GM12878 (cell line): ENCODE results near the gene LSAMP. TPM values are rescaled to one million over a fixed set of nuclear protein-coding genes. Genes with fewer than 3 reads are reported as not detected.

Experiments used
- ATAC-seq: fragments of 200-7000 bp; cut with Tn5 transposase; 3 replicates; pipeline ENCODE4 v1.9.1; 2020; ENCODE audit warnings: mild to moderate bottlenecking, moderate library complexity
- BruUV-seq: library from RNA; stranded (reverse); fragments of 400-500 nt; replicated peaks from 2 replicates; lab custom pipeline; 2021; lab: Mats Ljungman, UMichigan
- CTCF ChIA-PET: fragments of 300-600 bp; sonication (Branson Sonifier 250); formaldehyde crosslinking; extraction: SDS; loops from one replicate; lab custom pipeline; 2021; ENCODE audit warnings: inconsistent platforms; lab: Yijun Ruan, JAX
- POLR2A ChIA-PET: fragments of 350-600 bp; formaldehyde crosslinking; extraction: SDS; loops from one replicate; lab custom pipeline; 2021; ENCODE audit warnings: inconsistent platforms; lab: Charles Lee
- RAD21 ChIA-PET: fragments of 300-600 bp; sonication (Branson Sonifier 250); formaldehyde crosslinking; loops from one replicate; lab custom pipeline; 2023; ENCODE audit warnings: antibody characterized with exemption; ENCODE audit not compliant: unreplicated experiment; lab: Charles Lee
- SMC1A ChIA-PET: fragments of 300-600 bp; sonication (Branson Sonifier 250); formaldehyde crosslinking; loops from one replicate; lab custom pipeline; 2023; ENCODE audit not compliant: unreplicated experiment, uncharacterized antibody; lab: Charles Lee
- DNase-seq: peaks from one replicate; pipeline ENCODE4 v3.0.0-alpha.2; 2011; ENCODE audit warnings: low read depth, low spot score
- FAIRE-seq: peaks from 3 replicates; lab custom pipeline; 2011; peaks lifted over from hg19 to GRCh38; lab: Jason Lieb, UNC
- H2AFZ ChIP-seq: 2 replicates; pipeline ENCODE4 v1.6.0; 2011; ENCODE audit warnings: low read depth, low read length, control low read depth; ENCODE audit not compliant: control insufficient read depth
- H3K27ac ChIP-seq: 2 replicates; pipeline ENCODE4 v1.5.1; 2011; ENCODE audit warnings: control low read depth; ENCODE audit not compliant: control insufficient read depth, insufficient read depth
- H3K27me3 ChIP-seq, 2 experiments: replicated peaks in 1 of 2; 2 replicates each; pipeline versions ENCODE4 v1.6.0 to v1.6.1; 2011; ENCODE audit warnings: low read length in 1 of 2; ENCODE audit not compliant: control insufficient read depth in 2 of 2, insufficient read depth in 2 of 2
- H3K36me3 ChIP-seq, 2 experiments: 2 replicates each; pipeline ENCODE4 v1.5.1; 2011; ENCODE audit warnings: low read length in 1 of 2; ENCODE audit not compliant: control insufficient read depth in 2 of 2, insufficient read depth in 2 of 2
- H3K4me1 ChIP-seq: 2 replicates; pipeline ENCODE4 v1.6.1; 2011; ENCODE audit warnings: mild to moderate bottlenecking, low read length, moderate library complexity, mixed read lengths; ENCODE audit not compliant: control insufficient read depth, insufficient read depth
- H3K4me2 ChIP-seq: 2 replicates; pipeline ENCODE4 v1.6.0; 2011; ENCODE audit warnings: control low read depth; ENCODE audit not compliant: control insufficient read depth, insufficient read depth
- H3K4me3 ChIP-seq: fragments of 200-600 bp; sonication (generic); 2 replicates; pipeline ENCODE4 v1.5.1; 2016
- H3K79me2 ChIP-seq: 2 replicates; pipeline ENCODE4 v1.6.0; 2011; ENCODE audit warnings: low read length; ENCODE audit not compliant: control insufficient read depth, insufficient read depth
- H3K9ac ChIP-seq: 2 replicates; pipeline ENCODE4 v1.8.0; 2011; ENCODE audit warnings: low read length, control low read depth, mixed read lengths; ENCODE audit not compliant: control insufficient read depth, insufficient read depth
- H3K9me3 ChIP-seq: replicated peaks from 3 replicates; pipeline ENCODE4 v1.5.1; 2011; ENCODE audit warnings: mild to moderate bottlenecking, low read length; ENCODE audit not compliant: control insufficient read depth, insufficient read depth
- H4K20me1 ChIP-seq: 2 replicates; pipeline ENCODE4 v1.6.0; 2011; ENCODE audit not compliant: control insufficient read depth, insufficient read depth
- CEBPZ ChIP-seq: fragments of 150-350 bp; IDR thresholded peaks from 2 replicates; pipeline ENCODE4 v1.6.1; 2016; ENCODE audit warnings: low read depth, low read length
- CHD2 ChIP-seq: IDR thresholded peaks from 2 replicates; pipeline ENCODE4 v1.6.1; 2011; ENCODE audit warnings: low read depth, low read length, improper control_type of control experiment, borderline replicate concordance
- CREB1 ChIP-seq: IDR thresholded peaks from 2 replicates; pipeline ENCODE4 v1.6.1; 2012; ENCODE audit warnings: low read depth, mild to moderate bottlenecking, inconsistent platforms
- E2F8 ChIP-seq: fragments of 450-650 bp; IDR thresholded peaks from 2 replicates; pipeline ENCODE4 v1.6.1; 2018; ENCODE audit warnings: mild to moderate bottlenecking, low read depth, moderate library complexity; ENCODE audit not compliant: partially characterized antibody
- IRF5 ChIP-seq: fragments of 450-650 bp; IDR thresholded peaks from 2 replicates; pipeline ENCODE4 v1.6.1; 2017; ENCODE audit warnings: borderline replicate concordance
- MLLT1 ChIP-seq: fragments of 450-650 bp; IDR thresholded peaks from 2 replicates; pipeline ENCODE4 v1.6.1; 2016; ENCODE audit warnings: mild to moderate bottlenecking
- MYB ChIP-seq: fragments of 150-350 bp; IDR thresholded peaks from 2 replicates; pipeline ENCODE4 v1.6.1; 2014; ENCODE audit warnings: mild to moderate bottlenecking, low read depth, low read length, borderline replicate concordance
- PAX5 ChIP-seq: IDR thresholded peaks from 2 replicates; pipeline ENCODE4 v1.6.1; 2011; ENCODE audit warnings: low read depth, low read length, borderline replicate concordance
- POLR2AphosphoS2 ChIP-seq: IDR thresholded peaks from 2 replicates; pipeline ENCODE4 v1.6.1; 2011; ENCODE audit warnings: low read depth, mild to moderate bottlenecking, low read length, improper control_type of control experiment, moderate library complexity
- RAD21 ChIP-seq: IDR thresholded peaks from 2 replicates; pipeline ENCODE4 v1.6.1; 2011; ENCODE audit warnings: mild to moderate bottlenecking, low read depth, low read length, moderate library complexity; ENCODE audit not compliant: insufficient read depth
- SMC3 ChIP-seq: IDR thresholded peaks from 2 replicates; pipeline ENCODE4 v1.6.1; 2011; ENCODE audit warnings: low read length, improper control_type of control experiment, borderline replicate concordance
- SP1 ChIP-seq: IDR thresholded peaks from one replicate; pipeline ENCODE4 v1.6.1; 2011; ENCODE audit warnings: low read depth, low read length
- WGBS: methylation state at CpG from one replicate; pipeline ENCODE4 v1.1.6; 2016; ENCODE audit warnings: low lambda C conversion rate; ENCODE audit not compliant: insufficient replicate concordance, insufficient coverage; ENCODE audit errors: missing lambda C conversion rate; 5-methylcytosine and 5-hydroxymethylcytosine counted together
- in situ Hi-C: fragments of 300-500 bp; cut with MboI; formaldehyde crosslinking; loops from 9 replicates; pipeline ENCODE4 v1.14.3; 2018; ENCODE audit warnings: mixed read lengths
- intact Hi-C: fragments of 100-400 bp; cut with micrococcal nuclease; formaldehyde crosslinking; loops from one replicate; pipeline ENCODE4 v1.14.2; 2022; ENCODE audit not compliant: unreplicated experiment
- polyA plus RNA-seq, 11 experiments: library from polyadenylated mRNA; depleted of rRNA in 4 of 11; unstranded in 6 of 11; stranded (reverse) in 5 of 11; fragments of >200 nt; fragmentation: Nextera tagmentation in 4 of 11; fragmentation: Illumina TruSeq in 1 of 11; extraction: Ambion mirVana in 4 of 11; extraction: Trizol in 1 of 11; gene quantifications; 1 replicate in 1 of 11; 2 replicates in 10 of 11; pipeline versions ENCODE4 v1.2.1 to v1.2.3, GENCODE V29; 2011 to 2016; ENCODE audit warnings: inconsistent platforms in 2 of 11, missing spikeins in 2 of 11, low read depth in 1 of 11
- total RNA-seq, 4 experiments: library from RNA; depleted of rRNA in 3 of 4; stranded (reverse); fragments of >200 nt in 3 of 4; fragmentation: Illumina TruSeq in 1 of 4; extraction: Trizol in 1 of 4; gene quantifications; 2 replicates each; pipeline versions ENCODE4 v1.2.1 to v1.2.3, GENCODE V29; 2013 to 2021

LSAMP gene
- total and polyA plus RNA-seq, 10 of the 15 experiments (the other 5 are each of a cell fraction or from before 2014, with no cell fraction given) = 2.0 to 12.7 (median 6.5) TPM

GRCh38 chr3:115783938-115784738 is 661.1 kb downstream of the LSAMP start:
- CTCF ChIA-PET = interaction anchor here (0.6 to 4.8 kb wide), 24 partner anchors 11 to 978 kb away, joined by 3 to 25 read pairs (median 4); no protein-coding TSS in a partner anchor
- Histone ChIP-seq H3K9ac (no peak overlapping the region; the same call in 1 of the 2 replicates), H3K79me2 (no peaks in the 10 kb centered on the region), H2AFZ (peak overlapping the region; percentile 84), H3K9me3 (no peaks in the 10 kb centered on the region), H3K4me2 (peak overlapping the region; percentile 78), H4K20me1 (no peaks in the 10 kb centered on the region), H3K4me3 (peak overlapping the region; percentile 59; the same call in 1 of the 2 replicates), H3K27ac (no peak overlapping the region), H3K4me1 (no peaks in the 10 kb centered on the region; the same call in 1 of the 2 replicates), H3K36me3 (no peaks in the 10 kb centered on the region), H3K27me3 (peaks cover 0 to 3% of the 10 kb centered on the region in 2 experiments; a peak in 1 of 4 replicates)
- no TSS peak for BruUV-seq
- WGBS = under 1% methylated on average over 55 of the region's 81 CpGs
- RAD21 ChIA-PET = interaction anchor here (0.6 to 1.7 kb wide), 17 partner anchors 13 to 1994 kb away, joined by 3 to 6 read pairs (median 3); no protein-coding TSS in a partner anchor
- SMC1A ChIA-PET = interaction anchor here (0.8 to 2.7 kb wide), 10 partner anchors 9 to 693 kb away, joined by 3 to 12 read pairs (median 3); no protein-coding TSS in a partner anchor
- ATAC-seq (peak; percentile 94), FAIRE-seq (peak; percentile 84), DNase-seq (peak; percentile 15)
- in situ Hi-C loops (loop anchor here (10.0 kb wide), 1 partner anchor 559 kb away; no protein-coding TSS in a partner anchor), intact Hi-C loops (loop anchor here (1.0 kb wide), 2 partner anchors 567 to 692 kb away; no protein-coding TSS in a partner anchor)
- POLR2A ChIA-PET = interaction anchor here (0.9 kb wide), 1 partner anchor 19 kb away, joined by 3 read pairs; no protein-coding TSS in a partner anchor
- no peak for TF ChIP-seq POLR2AphosphoS2
- TF ChIP-seq RAD21 = peak; percentile 65
- 0 out of 2 replicates have a peak, but pooled peaks have one; percentile 33 for TF ChIP-seq CHD2
- no peak for TF ChIP-seq E2F8
- peak; percentile 63 for TF ChIP-seq CREB1
- peak; percentile 65; the same call in 1 of the 2 replicates for TF ChIP-seq SMC3
- no peak for TF ChIP-seq IRF5
- TF ChIP-seq CEBPZ = no peak
- TF ChIP-seq MLLT1 = no peak
- no peak for TF ChIP-seq MYB
- TF ChIP-seq PAX5 = peak; percentile 47; the same call in 1 of the 2 replicates
- TF ChIP-seq SP1 = peak; percentile 22
